ENCODE data around the gene HDAC8.

HDAC8 gene

DNA sequence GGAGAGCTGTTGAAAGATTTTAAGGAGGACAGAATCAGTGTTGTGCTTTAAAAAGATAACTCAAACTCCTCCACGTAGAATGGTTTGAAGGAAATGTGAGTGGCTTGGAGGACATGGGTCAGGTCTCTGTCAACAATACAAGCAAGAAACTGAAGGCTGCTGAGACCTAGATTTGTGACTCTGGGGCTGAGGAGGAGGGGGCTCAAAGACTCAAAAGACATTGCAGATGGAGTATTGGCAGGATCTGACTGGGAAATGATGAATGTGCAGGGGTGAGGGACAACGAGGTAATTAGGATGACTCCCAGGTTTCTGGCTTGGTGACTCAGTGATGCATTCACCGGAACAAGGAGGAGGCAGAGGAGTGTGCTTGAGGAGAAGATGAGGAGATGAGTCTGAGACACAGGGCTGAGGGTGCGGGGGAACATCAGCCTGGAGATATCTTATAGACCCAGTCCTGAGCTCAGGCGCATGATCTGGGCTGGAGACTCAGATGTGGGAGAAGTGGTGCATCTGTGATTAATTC is 292.3 kb downstream of the HDAC8 start:
- no peaks in the 10 kb centered on the region for H3K9me3 ChIP-seq (ENCODE audit: severe bottlenecking)
- no peaks in the 10 kb centered on the region for H3K27me3 ChIP-seq (ENCODE audit: insufficient read depth, low read depth, severe bottlenecking)
- peaks cover 16% of the 10 kb centered on the region for H3K36me3 ChIP-seq
- TF ChIP-seq, protein P1, sequence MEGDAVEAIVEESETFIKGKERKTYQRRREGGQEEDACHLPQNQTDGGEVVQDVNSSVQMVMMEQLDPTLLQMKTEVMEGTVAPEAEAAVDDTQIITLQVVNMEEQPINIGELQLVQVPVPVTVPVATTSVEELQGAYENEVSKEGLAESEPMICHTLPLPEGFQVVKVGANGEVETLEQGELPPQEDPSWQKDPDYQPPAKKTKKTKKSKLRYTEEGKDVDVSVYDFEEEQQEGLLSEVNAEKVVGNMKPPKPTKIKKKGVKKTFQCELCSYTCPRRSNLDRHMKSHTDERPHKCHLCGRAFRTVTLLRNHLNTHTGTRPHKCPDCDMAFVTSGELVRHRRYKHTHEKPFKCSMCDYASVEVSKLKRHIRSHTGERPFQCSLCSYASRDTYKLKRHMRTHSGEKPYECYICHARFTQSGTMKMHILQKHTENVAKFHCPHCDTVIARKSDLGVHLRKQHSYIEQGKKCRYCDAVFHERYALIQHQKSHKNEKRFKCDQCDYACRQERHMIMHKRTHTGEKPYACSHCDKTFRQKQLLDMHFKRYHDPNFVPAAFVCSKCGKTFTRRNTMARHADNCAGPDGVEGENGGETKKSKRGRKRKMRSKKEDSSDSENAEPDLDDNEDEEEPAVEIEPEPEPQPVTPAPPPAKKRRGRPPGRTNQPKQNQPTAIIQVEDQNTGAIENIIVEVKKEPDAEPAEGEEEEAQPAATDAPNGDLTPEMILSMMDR (IDR thresholded peaks at IDR 0.05; ENCODE audit: low read depth, low read length), result no peak
- H3K27ac ChIP-seq, result no peak overlapping the region
- no peak for DNase-seq
- no peak overlapping the region for H3K4me3 ChIP-seq (ENCODE audit: low read depth, low read length)

All from WERI-Rb-1 (cell line).